ENCODE results near the gene PIGA.

PIGA gene, protein sequence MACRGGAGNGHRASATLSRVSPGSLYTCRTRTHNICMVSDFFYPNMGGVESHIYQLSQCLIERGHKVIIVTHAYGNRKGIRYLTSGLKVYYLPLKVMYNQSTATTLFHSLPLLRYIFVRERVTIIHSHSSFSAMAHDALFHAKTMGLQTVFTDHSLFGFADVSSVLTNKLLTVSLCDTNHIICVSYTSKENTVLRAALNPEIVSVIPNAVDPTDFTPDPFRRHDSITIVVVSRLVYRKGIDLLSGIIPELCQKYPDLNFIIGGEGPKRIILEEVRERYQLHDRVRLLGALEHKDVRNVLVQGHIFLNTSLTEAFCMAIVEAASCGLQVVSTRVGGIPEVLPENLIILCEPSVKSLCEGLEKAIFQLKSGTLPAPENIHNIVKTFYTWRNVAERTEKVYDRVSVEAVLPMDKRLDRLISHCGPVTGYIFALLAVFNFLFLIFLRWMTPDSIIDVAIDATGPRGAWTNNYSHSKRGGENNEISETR

DNA sequence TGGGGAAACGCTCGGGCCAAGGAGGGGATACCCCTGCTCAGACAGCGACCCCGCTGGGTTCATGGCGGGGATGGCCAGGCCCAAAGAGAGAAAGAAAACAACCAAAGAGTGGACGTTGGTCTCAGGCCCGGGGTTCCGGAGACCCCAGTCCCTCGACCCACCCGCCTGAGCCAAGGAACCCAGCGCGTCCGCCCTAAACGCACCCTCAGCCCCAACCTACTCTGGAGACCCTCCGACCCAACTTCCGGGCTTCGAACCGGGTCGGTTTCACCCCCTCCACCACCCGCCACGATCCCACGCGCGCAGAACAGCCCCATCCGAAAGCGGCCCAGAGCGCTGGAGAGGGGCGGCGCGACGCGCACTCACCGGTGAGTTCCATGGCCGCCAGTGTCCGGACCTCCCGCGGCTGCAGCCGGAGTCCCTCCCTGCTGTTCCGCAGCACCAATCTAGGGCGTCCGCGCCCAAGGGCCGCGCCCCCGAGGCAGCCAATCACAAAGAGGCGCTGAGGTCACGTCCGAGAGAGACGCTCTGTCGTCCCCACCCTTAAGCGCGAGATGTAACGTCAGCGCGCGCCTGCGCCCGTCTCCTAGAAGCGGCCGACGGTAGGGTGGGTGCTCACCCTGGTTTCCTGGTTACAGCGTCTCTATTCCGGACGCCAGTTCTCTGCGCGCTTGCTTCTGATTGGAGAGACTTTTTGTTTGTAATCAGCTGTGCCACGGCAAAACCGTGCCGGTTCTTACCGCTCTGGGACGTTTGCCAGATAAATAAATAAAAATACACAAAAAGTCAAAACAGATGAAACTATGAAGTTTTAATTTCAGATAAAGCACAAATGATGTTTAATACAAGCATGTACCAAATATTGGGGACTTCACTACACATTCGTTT lies at the start of gene PIGA:
TSS of gene PIGA (minus strand) at position 389 of the 888 bp plus-strand sequence. CDS start 3,593 bp downstream, outside the sequence.
- peak; percentile 89 to 90 for DNase-seq

DNA sequence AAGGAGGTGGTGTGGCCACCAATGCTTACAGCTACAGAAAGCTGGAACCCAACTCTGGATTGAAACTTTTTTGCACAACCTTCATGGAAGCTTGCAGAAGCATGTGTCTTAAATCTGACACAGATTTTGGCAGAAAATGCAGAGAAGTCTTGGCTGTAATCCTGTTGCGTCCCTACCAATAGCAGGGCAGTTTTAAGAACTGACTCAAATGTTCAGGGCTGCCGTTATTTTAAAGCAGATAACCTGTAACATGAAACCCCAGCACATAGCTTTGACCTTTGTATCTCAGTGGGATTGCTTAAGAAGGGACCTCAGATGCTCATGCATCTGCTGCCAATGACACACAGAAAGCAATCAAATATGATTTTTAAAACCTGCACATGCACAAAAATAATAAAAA lies 49.0 kb upstream of the PIGA start, which contains the start of gene VEGFD:
TSS of gene VEGFD (minus strand) at position 110 of the 400 bp plus-strand sequence. CDS start 467 bp downstream, outside the sequence.
- DNase-seq = no peak

- no peak for DNase-seq
Measured at GRCh38 chrX:15382813-15383212, 47.5 kb upstream of the PIGA start.

DNA sequence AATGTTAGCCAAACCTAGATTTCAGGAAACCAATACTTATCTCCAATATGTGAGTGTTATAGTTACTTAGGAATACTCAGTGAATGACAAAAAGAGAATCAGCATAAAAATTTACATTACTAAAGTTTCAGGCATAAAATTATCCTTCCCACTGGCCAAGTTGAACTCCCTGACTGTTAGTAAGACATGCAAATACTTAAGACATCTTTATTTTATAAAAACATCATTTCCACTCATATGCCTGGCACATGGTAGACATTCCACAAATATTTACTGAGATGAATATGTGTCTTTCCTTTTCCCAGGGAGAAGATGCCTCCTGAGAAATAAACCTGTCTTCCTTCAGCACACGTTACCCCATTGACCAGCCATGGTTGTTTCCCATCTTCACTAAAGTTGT lies 41.6 kb upstream of the PIGA start:
- no peak for DNase-seq

DNA sequence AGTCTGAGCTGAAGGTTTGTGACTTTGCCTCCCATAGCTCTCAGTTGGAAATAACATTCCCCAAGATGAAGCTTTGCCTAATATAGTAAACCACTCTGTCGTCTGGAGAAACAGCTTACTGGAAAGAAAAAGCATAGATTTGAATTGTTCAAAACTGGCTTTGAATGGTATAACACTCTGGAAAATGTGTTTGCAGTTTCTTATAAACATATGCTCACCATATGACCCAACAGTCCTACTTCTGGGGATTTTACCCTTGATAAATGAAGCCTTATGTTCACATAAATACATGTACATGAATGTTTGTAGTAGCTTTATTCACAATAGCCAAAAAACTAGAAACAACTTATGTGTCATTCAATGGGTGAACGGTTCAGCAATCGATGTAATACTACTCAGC lies 38.7 kb upstream of the PIGA start:
- DNase-seq = no peak

DNA sequence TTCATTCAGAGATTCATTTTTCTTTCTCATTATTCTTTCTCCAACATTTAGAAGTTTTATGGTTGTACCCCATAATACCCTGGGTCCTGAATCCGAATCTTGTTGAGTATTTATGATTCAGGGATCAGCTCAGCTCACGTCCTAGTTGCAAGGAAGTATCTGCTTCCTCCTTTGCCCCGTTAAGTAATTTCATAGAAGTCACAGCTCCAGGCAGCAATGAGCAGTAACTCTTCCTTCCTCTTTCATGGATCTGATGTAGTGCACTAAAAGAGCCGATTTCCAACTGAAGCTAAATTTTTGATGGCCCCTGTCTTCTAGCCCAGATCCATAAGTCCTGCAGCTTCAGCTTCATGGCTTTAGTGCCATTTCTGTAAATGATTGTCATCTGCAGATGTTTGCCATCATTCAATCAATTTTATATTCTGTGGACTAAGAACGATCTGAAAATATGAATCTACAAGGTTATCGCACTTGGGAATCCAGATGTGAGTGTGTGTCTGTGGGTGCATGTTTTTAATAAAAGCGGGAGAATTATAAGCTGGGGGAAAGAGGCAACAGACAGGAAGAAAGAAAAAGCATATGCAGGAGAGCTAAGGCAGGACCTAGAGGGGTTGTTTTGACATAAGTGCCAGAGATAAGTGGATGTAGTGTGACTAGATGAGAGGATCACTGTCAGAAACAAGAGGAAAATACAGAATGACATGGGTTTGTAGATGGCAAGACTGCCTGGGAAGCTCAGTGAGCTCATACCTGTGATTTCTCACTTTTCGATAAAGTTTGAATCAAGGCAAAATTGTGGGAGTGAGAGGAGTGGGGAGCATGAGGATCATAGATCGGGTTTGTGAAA lies 31.4 kb upstream of the PIGA start:
- DNase-seq = no peak

- DNase-seq = no peak
Measured at GRCh38 chrX:15359701-15360100, 24.4 kb upstream of the PIGA start.

DNA sequence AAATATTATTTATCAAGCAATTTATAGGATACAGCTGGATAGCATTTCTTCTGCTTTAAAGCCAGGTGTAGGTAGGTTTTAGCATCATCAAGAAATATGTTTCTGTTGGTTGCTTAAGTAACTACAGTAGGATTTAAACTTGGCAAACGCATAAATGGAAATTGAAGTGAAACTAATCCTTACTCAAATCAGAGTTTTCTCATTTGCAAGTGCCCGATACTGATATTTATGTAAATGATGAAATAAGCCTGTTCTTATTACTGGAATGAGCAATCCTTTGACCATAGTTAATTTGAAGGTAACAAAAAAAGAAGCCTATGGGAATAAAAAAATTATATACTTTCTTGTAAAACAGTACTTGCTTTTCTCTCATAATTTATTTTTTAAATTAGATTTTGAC lies 23.2 kb upstream of the PIGA start:
- no peak for DNase-seq

DNA sequence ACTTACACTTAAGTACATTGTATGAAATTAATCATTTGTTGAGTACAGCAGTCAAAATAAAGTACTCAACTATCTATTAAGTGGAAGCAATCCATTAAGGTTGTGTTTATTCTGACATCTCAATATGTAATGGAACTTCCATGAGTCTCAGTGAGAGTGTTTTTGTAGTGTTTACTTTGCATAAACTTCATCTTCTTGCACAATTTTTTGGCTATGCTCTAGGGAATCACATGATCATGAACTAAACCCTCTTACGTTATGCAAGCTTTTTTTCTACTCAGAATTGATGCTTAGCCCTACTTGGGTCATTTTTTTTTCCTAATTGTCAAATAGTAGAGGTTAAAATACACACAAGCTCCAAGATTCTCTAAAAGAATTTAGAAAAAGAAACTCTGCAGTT lies 21.1 kb upstream of the PIGA start:
- DNase-seq = no peak

- DNase-seq = no peak
Measured at GRCh38 chrX:15350329-15350996, 15.1 kb upstream of the PIGA start.

DNA sequence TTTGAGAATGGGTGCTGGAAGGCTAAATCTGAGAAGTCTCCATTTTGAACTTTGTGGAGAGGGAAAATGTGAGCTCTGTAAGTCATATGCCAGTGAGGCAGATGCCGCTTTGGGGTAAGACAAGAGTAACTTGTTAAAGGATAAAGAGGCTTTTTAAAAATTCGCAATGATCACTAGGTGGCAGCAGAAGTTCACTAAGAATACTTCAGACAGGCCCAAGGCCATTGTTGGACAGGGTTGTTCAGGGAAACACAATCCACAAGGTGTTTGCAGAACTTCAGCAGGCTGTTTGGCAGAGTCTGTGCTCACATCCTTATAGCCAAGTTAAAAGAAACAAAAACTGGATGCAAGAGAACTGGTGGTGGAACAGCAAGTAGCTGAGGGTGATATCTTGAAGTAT lies 13.7 kb upstream of the PIGA start:
- peak; percentile 26 to 32 for DNase-seq

GRCh38 chrX:15345976-15346375 lies 10.7 kb upstream of the PIGA start:
- DNase-seq = no peak

GRCh38 chrX:15344106-15344505 lies 8.8 kb upstream of the PIGA start:
- DNase-seq = no peak

- no peak for DNase-seq
Measured at GRCh38 chrX:15343075-15343476, 7.8 kb upstream of the PIGA start.

GRCh38 chrX:15340867-15341266 lies 5.5 kb upstream of the PIGA start:
- no peak for DNase-seq

- DNase-seq = peak; percentile 23 to 37
Measured at GRCh38 chrX:15336023-15336413, 695 bp upstream of the PIGA start.

DNA sequence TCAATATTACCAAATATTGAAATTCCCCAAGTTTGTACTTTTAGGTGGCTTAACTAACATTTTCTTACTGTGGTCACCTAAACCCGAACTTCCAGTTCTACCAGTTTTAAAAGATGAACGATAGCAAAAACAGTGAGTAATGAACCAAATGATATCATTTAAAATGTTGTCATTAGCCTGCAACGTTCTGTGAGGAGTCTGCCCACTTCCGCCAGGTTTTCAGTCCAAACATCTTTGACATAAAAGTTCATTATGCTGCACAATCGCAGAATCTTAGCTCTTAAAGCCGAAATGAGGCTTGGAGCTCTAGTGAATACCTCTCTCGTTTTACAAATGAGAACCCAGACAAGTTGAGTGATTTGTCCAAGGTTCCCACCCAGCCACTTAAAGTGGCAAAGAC lies 762 bp downstream of the PIGA start:
- peak in 1 of 2 experiments; percentile 18 for DNase-seq

- DNase-seq = no peak
Measured at GRCh38 chrX:15328821-15329220, 6.5 kb downstream of the PIGA start.

- DNase-seq = no peak
Measured at GRCh38 chrX:15328131-15328530, 7.2 kb downstream of the PIGA start.

- DNase-seq = no peak
Measured at GRCh38 chrX:15322472-15322871, 12.9 kb downstream of the PIGA start.

- no peak for DNase-seq
Measured at GRCh38 chrX:15322072-15322471, 13.3 kb downstream of the PIGA start.

- DNase-seq = no peak
Measured at GRCh38 chrX:15321447-15321846, 13.9 kb downstream of the PIGA start.
